Femur (tissue), 1 donor: ENCODE data around the gene GLB1L3.

Experiments
- DNase-seq: peaks from one replicate; pipeline ENCODE4 v3.0.0-alpha.2; 2017

GLB1L3 gene

GRCh38 chr11:134346101-134346975 is 70.2 kb downstream of the GLB1L3 start:
- no peak for DNase-seq

- DNase-seq = no peak
Measured at GRCh38 chr11:134346976-134347350, 70.8 kb downstream of the GLB1L3 start.

- no peak for DNase-seq
Measured at GRCh38 chr11:134347441-134347840, 71.3 kb downstream of the GLB1L3 start.

GRCh38 chr11:134349109-134349801 is 73.1 kb downstream of the GLB1L3 start:
- DNase-seq = no peak

GRCh38 chr11:134349802-134350355 is 73.7 kb downstream of the GLB1L3 start:
- no peak for DNase-seq

GRCh38 chr11:134350381-134350780 is 74.2 kb downstream of the GLB1L3 start:
- no peak for DNase-seq

GRCh38 chr11:134352111-134352510 is 75.9 kb downstream of the GLB1L3 start:
- no peak for DNase-seq

GRCh38 chr11:134355136-134355535 is 79.0 kb downstream of the GLB1L3 start:
- DNase-seq = no peak

GRCh38 chr11:134355656-134356055 is 79.5 kb downstream of the GLB1L3 start:
- DNase-seq = no peak

- DNase-seq = no peak
Measured at GRCh38 chr11:134356656-134357544, 80.7 kb downstream of the GLB1L3 start.

GRCh38 chr11:134357545-134357839 is 81.3 kb downstream of the GLB1L3 start:
- no peak for DNase-seq

- DNase-seq = no peak
Measured at GRCh38 chr11:134358165-134358855, 82.1 kb downstream of the GLB1L3 start.

- no peak for DNase-seq
Measured at GRCh38 chr11:134358856-134359490, 82.8 kb downstream of the GLB1L3 start.

GRCh38 chr11:134359646-134360045 is 83.5 kb downstream of the GLB1L3 start:
- DNase-seq = no peak

- peak; percentile 88 for DNase-seq
Measured at GRCh38 chr11:134360050-134360835, 84.1 kb downstream of the GLB1L3 start.

GRCh38 chr11:134361661-134362060 is 85.5 kb downstream of the GLB1L3 start:
- no peak for DNase-seq

- DNase-seq = no peak
Measured at GRCh38 chr11:134362192-134362901, 86.2 kb downstream of the GLB1L3 start.

- no peak for DNase-seq
Measured at GRCh38 chr11:134363161-134363560, 87.0 kb downstream of the GLB1L3 start.

- no peak for DNase-seq
Measured at GRCh38 chr11:134363592-134363991, 87.4 kb downstream of the GLB1L3 start.

GRCh38 chr11:134364261-134364660 is 88.1 kb downstream of the GLB1L3 start:
- no peak for DNase-seq
